ENCODE data around the gene MAN1A1. TPM values are rescaled to one million over a fixed set of nuclear protein-coding genes. Genes with fewer than 3 reads are reported as not detected.

Gene MAN1A1
- total RNA-seq, 1 experiment from 2014 or later, result 0.06 TPM

- POLR2A ChIA-PET (ENCODE audit: low non-redundant PET), result no interaction called here
- no peaks in the 10 kb centered on the region for H3K4me1 ChIP-seq (ENCODE audit: insufficient read depth, low read length, poor library complexity, severe bottlenecking)
- H3K27me3 ChIP-seq (replicated peaks; ENCODE audit: insufficient read depth, low read depth, low read length, poor library complexity), result no peaks in the 10 kb centered on the region
- no peak for DNase-seq (ENCODE audit: low spot score)
- intact Hi-C loops (cut with micrococcal nuclease; ENCODE audit: unreplicated experiment), result no loop called here
- H3K9me3 ChIP-seq (ENCODE audit: low read depth, low read length, poor library complexity, severe bottlenecking), result no peaks in the 10 kb centered on the region
- H3K4me3 ChIP-seq (ENCODE audit: low read depth, low read length, poor library complexity, severe bottlenecking), result no peak overlapping the region
- no peak for TF ChIP-seq EZH2 (IDR thresholded peaks at IDR 0.05; ENCODE audit: borderline replicate concordance, low read depth, low read length, poor library complexity, severe bottlenecking)
- TF ChIP-seq CTCF (conservative IDR thresholded peaks at IDR 0.05; ENCODE audit: low read depth, low read length), result peak; percentile 36; the same call in 1 of the 2 replicates
- H3K27ac ChIP-seq (ENCODE audit: low read depth, low read length, poor library complexity, severe bottlenecking), result no peak overlapping the region
- no peaks in the 10 kb centered on the region for H3K36me3 ChIP-seq (ENCODE audit: insufficient read depth, low read length, poor library complexity, severe bottlenecking)
- CTCF ChIA-PET, result no interaction called here
- BruUV-seq (replicated peaks), result no TSS peak
Observed at GRCh38 chr6:119333707-119334295, 15.8 kb downstream of the MAN1A1 start.

GRCh38 chr6:119333063-119333609 is 16.4 kb downstream of the MAN1A1 start:
- intact Hi-C loops (cut with micrococcal nuclease; ENCODE audit: unreplicated experiment), result no loop called here
- H3K4me1 ChIP-seq (ENCODE audit: insufficient read depth, low read length, poor library complexity, severe bottlenecking), result no peaks in the 10 kb centered on the region
- no peaks in the 10 kb centered on the region for H3K9me3 ChIP-seq (ENCODE audit: low read depth, low read length, poor library complexity, severe bottlenecking)
- H3K27ac ChIP-seq (ENCODE audit: low read depth, low read length, poor library complexity, severe bottlenecking), result no peak overlapping the region
- H3K4me3 ChIP-seq (ENCODE audit: low read depth, low read length, poor library complexity, severe bottlenecking), result no peak overlapping the region
- H3K36me3 ChIP-seq (ENCODE audit: insufficient read depth, low read length, poor library complexity, severe bottlenecking), result no peaks in the 10 kb centered on the region
- no peaks in the 10 kb centered on the region for H3K27me3 ChIP-seq (replicated peaks; ENCODE audit: insufficient read depth, low read depth, low read length, poor library complexity)
- TF ChIP-seq EZH2 (IDR thresholded peaks at IDR 0.05; ENCODE audit: borderline replicate concordance, low read depth, low read length, poor library complexity, severe bottlenecking) (no peak), CTCF (conservative IDR thresholded peaks at IDR 0.05; ENCODE audit: low read depth, low read length) (no peak)
- ChIA-PET CTCF (no interaction called here), POLR2A (ENCODE audit: low non-redundant PET) (no interaction called here)
- DNase-seq (ENCODE audit: low spot score), result no peak
- no TSS peak for BruUV-seq (replicated peaks)

- no peak overlapping the region for H3K27ac ChIP-seq (ENCODE audit: low read depth, low read length, poor library complexity, severe bottlenecking)
- H3K4me1 ChIP-seq (ENCODE audit: insufficient read depth, low read length, poor library complexity, severe bottlenecking), result no peaks in the 10 kb centered on the region
- ChIA-PET CTCF (no interaction called here), POLR2A (ENCODE audit: low non-redundant PET) (no interaction called here)
- TF ChIP-seq CTCF (conservative IDR thresholded peaks at IDR 0.05; ENCODE audit: low read depth, low read length) (no peak), EZH2 (IDR thresholded peaks at IDR 0.05; ENCODE audit: borderline replicate concordance, low read depth, low read length, poor library complexity, severe bottlenecking) (no peak)
- intact Hi-C loops (cut with micrococcal nuclease; ENCODE audit: unreplicated experiment), result no loop called here
- no peaks in the 10 kb centered on the region for H3K9me3 ChIP-seq (ENCODE audit: low read depth, low read length, poor library complexity, severe bottlenecking)
- BruUV-seq (replicated peaks), result no TSS peak
- H3K36me3 ChIP-seq (ENCODE audit: insufficient read depth, low read length, poor library complexity, severe bottlenecking), result no peaks in the 10 kb centered on the region
- DNase-seq (ENCODE audit: low spot score), result no peak
- H3K4me3 ChIP-seq (ENCODE audit: low read depth, low read length, poor library complexity, severe bottlenecking), result no peak overlapping the region
- H3K27me3 ChIP-seq (replicated peaks; ENCODE audit: insufficient read depth, low read depth, low read length, poor library complexity), result no peaks in the 10 kb centered on the region
Observed at GRCh38 chr6:119331663-119332286, 17.8 kb downstream of the MAN1A1 start.

Measured in A673 (cell line).